SK-N-SH treated with all-trans-retinoic acid at 6 μM for 48 hours (cell line): Measurements from ENCODE around the gene TMEM121B.

ENCODE experiments used
- ATAC-seq: fragments of 200-7000 bp; cut with Tn5 transposase; 3 replicates; pipeline ENCODE4 v1.9.1; 2020; ENCODE audit warnings: mild to moderate bottlenecking, moderate library complexity
- ARNTL ChIP-seq: fragments of 450-650 bp; formaldehyde crosslinking; IDR thresholded peaks from 2 replicates; pipeline ENCODE4 v1.5.0; 2020; ENCODE audit warnings: low read depth, mild to moderate bottlenecking, moderate library complexity, borderline replicate concordance
- BACH2 ChIP-seq: fragments of 250-450 bp; sonication (Bioruptor Pico); IDR thresholded peaks from 2 replicates; pipeline ENCODE4 v1.9.0; 2021; ENCODE audit warnings: mild to moderate bottlenecking, borderline replicate concordance
- CREB5 ChIP-seq: fragments of 250-450 bp; sonication (Bioruptor Pico); IDR thresholded peaks from 2 replicates; pipeline ENCODE4 v1.5.1; 2020; ENCODE audit warnings: low read depth, mild to moderate bottlenecking, moderate library complexity
- CSDC2 ChIP-seq: fragments of 250-450 bp; sonication (Bioruptor Pico); IDR thresholded peaks from 2 replicates; pipeline ENCODE4 v1.5.0; 2020; ENCODE audit warnings: mild to moderate bottlenecking, moderate library complexity
- CSRNP3 ChIP-seq: fragments of 250-450 bp; sonication (Bioruptor Pico); IDR thresholded peaks from 2 replicates; pipeline ENCODE4 v1.5.1; 2021; ENCODE audit warnings: mild to moderate bottlenecking, moderate library complexity
- GLIS3 ChIP-seq: fragments of 250-450 bp; sonication (Bioruptor Pico); IDR thresholded peaks from 2 replicates; pipeline ENCODE4 v1.5.0; 2020; ENCODE audit warnings: mild to moderate bottlenecking, moderate library complexity
- ISL1 ChIP-seq: fragments of 250-450 bp; sonication (Bioruptor Pico); IDR thresholded peaks from 2 replicates; pipeline ENCODE4 v2.1.2; 2022; ENCODE audit warnings: mild to moderate bottlenecking, moderate library complexity
- OSR1 ChIP-seq: fragments of 250-450 bp; sonication (Bioruptor Pico); IDR thresholded peaks from 2 replicates; pipeline ENCODE4 v1.8.0; 2022; ENCODE audit warnings: moderate library complexity, mild to moderate bottlenecking, inconsistent platforms
- PATZ1 ChIP-seq: fragments of 250-450 bp; sonication (Bioruptor Pico); IDR thresholded peaks from 2 replicates; pipeline ENCODE4 v1.8.0; 2020; ENCODE audit warnings: mild to moderate bottlenecking, moderate library complexity, borderline replicate concordance
- PPARA ChIP-seq: fragments of 250-450 bp; sonication (Bioruptor Pico); IDR thresholded peaks from 2 replicates; pipeline ENCODE4 v1.5.0; 2020; ENCODE audit warnings: mild to moderate bottlenecking, borderline replicate concordance
- RARB ChIP-seq: fragments of 250-450 bp; sonication (Bioruptor Pico); IDR thresholded peaks from 2 replicates; pipeline ENCODE4 v1.8.0; 2021; ENCODE audit warnings: mild to moderate bottlenecking, moderate library complexity
- SNAI2 ChIP-seq: fragments of 250-450 bp; sonication (Bioruptor Pico); IDR thresholded peaks from 2 replicates; pipeline ENCODE4 v1.5.0; 2020; ENCODE audit warnings: mild to moderate bottlenecking, moderate library complexity
- TCF4 ChIP-seq: fragments of 250-450 bp; sonication (Bioruptor Pico); IDR thresholded peaks from 2 replicates; pipeline ENCODE4 v1.8.0; 2021; ENCODE audit warnings: mild to moderate bottlenecking, moderate library complexity, borderline replicate concordance
- TOX ChIP-seq: fragments of 250-450 bp; sonication (Bioruptor Pico); IDR thresholded peaks from 2 replicates; pipeline ENCODE4 v1.8.0; 2021; ENCODE audit warnings: mild to moderate bottlenecking, moderate library complexity, borderline replicate concordance
- TSHZ2 ChIP-seq: fragments of 250-450 bp; sonication (Bioruptor Pico); IDR thresholded peaks from 2 replicates; pipeline ENCODE4 v1.5.0; 2020; ENCODE audit warnings: mild to moderate bottlenecking, moderate library complexity
- ZC3H10 ChIP-seq: fragments of 250-450 bp; sonication (Bioruptor Pico); IDR thresholded peaks from 2 replicates; pipeline ENCODE4 v1.5.1; 2021; ENCODE audit warnings: mild to moderate bottlenecking, moderate library complexity
- ZFP3 ChIP-seq: fragments of 250-450 bp; sonication (Bioruptor Pico); IDR thresholded peaks from 2 replicates; pipeline ENCODE4 v1.5.0; 2020; ENCODE audit warnings: mild to moderate bottlenecking, moderate library complexity
- ZFP30 ChIP-seq: fragments of 450-650 bp; formaldehyde crosslinking; IDR thresholded peaks from 2 replicates; pipeline ENCODE4 v1.5.0; 2022; ENCODE audit warnings: mild to moderate bottlenecking, moderate library complexity
- ZNF565 ChIP-seq: fragments of 450-650 bp; formaldehyde crosslinking; conservative IDR thresholded peaks from 2 replicates; pipeline ENCODE4 v1.5.0; 2020; ENCODE audit warnings: low read depth, mild to moderate bottlenecking, moderate library complexity
- ZNF70 ChIP-seq: fragments of 450-650 bp; formaldehyde crosslinking; IDR thresholded peaks from 2 replicates; pipeline ENCODE4 v1.5.0; 2020; ENCODE audit warnings: mild to moderate bottlenecking, moderate library complexity
- ZNF8 ChIP-seq: fragments of 450-650 bp; formaldehyde crosslinking; IDR thresholded peaks from 2 replicates; pipeline ENCODE4 v1.5.0; 2020; ENCODE audit warnings: mild to moderate bottlenecking, moderate library complexity

TMEM121B gene

GRCh38 chr22:17119481-17120202, 1.5 kb downstream of the TMEM121B start:
- no peak for ATAC-seq

GRCh38 chr22:17118342-17118741, 2.8 kb downstream of the TMEM121B start:
- no peak for TF ChIP-seq PATZ1 (CRISPR knock-in tag)
- TF ChIP-seq CSDC2 (CRISPR knock-in tag), result no peak
- TF ChIP-seq TCF4 (CRISPR knock-in tag), result no peak
- no peak for TF ChIP-seq ZNF70 (CRISPR knock-in tag)
- no peak for TF ChIP-seq BACH2 (CRISPR knock-in tag)
- no peak for TF ChIP-seq ZNF8 (CRISPR knock-in tag)
- TF ChIP-seq ARNTL, result no peak
- no peak for TF ChIP-seq TOX (CRISPR knock-in tag)
- no peak for TF ChIP-seq GLIS3 (CRISPR knock-in tag)
- no peak for TF ChIP-seq OSR1
- TF ChIP-seq ZC3H10 (CRISPR knock-in tag), result no peak
- TF ChIP-seq TSHZ2, result no peak
- TF ChIP-seq CREB5 (CRISPR knock-in tag), result no peak
- TF ChIP-seq CSRNP3 (CRISPR knock-in tag), result no peak
- no peak for ATAC-seq

More at GRCh38 chr22:17119481-17120202, 1.5 kb downstream of the TMEM121B start:
- TF ChIP-seq ISL1 (CRISPR knock-in tag) (no peak), ZFP3 (CRISPR knock-in tag) (no peak), ARNTL (no peak)

GRCh38 chr22:17117890-17118289, 3.3 kb downstream of the TMEM121B start:
- TF ChIP-seq PPARA (CRISPR knock-in tag), result no peak
- no peak for TF ChIP-seq TOX (CRISPR knock-in tag)
- no peak for TF ChIP-seq ARNTL
- no peak for TF ChIP-seq ZNF565 (CRISPR knock-in tag)
- TF ChIP-seq RARB (CRISPR knock-in tag), result no peak
- TF ChIP-seq ZNF8 (CRISPR knock-in tag), result no peak
- TF ChIP-seq TCF4 (CRISPR knock-in tag), result no peak
- TF ChIP-seq SNAI2 (CRISPR knock-in tag), result no peak
- TF ChIP-seq OSR1, result no peak
- TF ChIP-seq TSHZ2, result no peak
- TF ChIP-seq ZFP30 (CRISPR knock-in tag), result no peak

More at GRCh38 chr22:17117890-17118289, 3.3 kb downstream of the TMEM121B start:
- no peak for ATAC-seq
